ENCODE measurements around the gene POLR2A. TPM values are rescaled to one million over a fixed set of nuclear protein-coding genes. Genes with fewer than 3 reads are reported as not detected.

Gene POLR2A
- polyA plus RNA-seq, 3 donors: 12.1 to 27.9 (median 25.4) TPM

DNA sequence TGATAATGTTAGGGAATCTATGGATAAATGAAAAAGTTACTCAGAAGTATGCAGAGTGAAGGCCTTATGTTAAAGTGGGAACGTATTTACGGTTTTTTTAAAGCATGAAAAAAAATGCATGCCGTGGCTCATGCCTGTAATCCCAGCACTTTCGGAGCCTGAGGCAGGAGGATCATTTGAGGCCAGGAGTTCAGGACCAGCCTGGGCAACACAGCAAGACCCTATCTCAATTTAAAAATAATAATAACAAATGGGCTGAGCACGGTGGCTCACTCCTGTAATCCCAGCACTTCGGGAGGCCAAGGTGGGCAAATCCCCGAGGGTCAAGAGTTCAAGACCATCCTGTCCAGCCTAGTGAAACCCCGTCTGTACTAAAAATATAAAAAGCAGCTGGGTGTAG lies 6.0 kb downstream of the POLR2A start:
- no peak overlapping the region for H3K9ac ChIP-seq (ENCODE audit: insufficient read depth, low read length, poor library complexity, severe bottlenecking)
- no peak overlapping the region for H3K4me2 ChIP-seq (replicated peaks; ENCODE audit: extremely low read depth, low read length, poor library complexity, severe bottlenecking)
- Mint-ChIP-seq H3K36me3 (peaks cover 46 to 51% of the 10 kb centered on the region in 2 donors), H3K27me3 (ENCODE audit: low read depth in 3 of 3) (peaks cover 0 to 2% (median 1%) of the 10 kb centered on the region in 3 donors), H3K9me3 (no peaks in the 10 kb centered on the region), H3K4me3 (no peak overlapping the region), H3K27ac (no peak overlapping the region), H3K4me1 (peaks cover 59% of the 10 kb centered on the region)
- no peak for DNase-seq
- WGBS (ENCODE audit: insufficient coverage): 67% methylated on average over 3 of the region's 8 CpGs
- no peak overlapping the region for H3K4me3 ChIP-seq (replicated peaks in 1 of 3; ENCODE audit: low read depth in 2 of 3, low read length in 3 of 3)
- peaks cover 100% of the 10 kb centered on the region for H4K20me1 ChIP-seq (ENCODE audit: insufficient read depth, low read length)
- peaks cover 11 to 48% of the 10 kb centered on the region in 2 donors for H3K36me3 ChIP-seq (replicated peaks in 1 of 2; ENCODE audit: control insufficient read depth in 1 of 2, insufficient read depth in 2 of 2, low read length in 2 of 2)
- no peaks in the 10 kb centered on the region for H3K27me3 ChIP-seq (ENCODE audit: control insufficient read depth in 2 of 2, insufficient read depth in 2 of 2, low read length in 2 of 2)
- peaks cover 21 to 35% of the 10 kb centered on the region in 2 donors for H3K4me1 ChIP-seq (ENCODE audit: control insufficient read depth in 1 of 2, insufficient read depth in 2 of 2, low read length in 2 of 2)
- no peak overlapping the region for H2AFZ ChIP-seq (ENCODE audit: insufficient read depth, low read depth, low read length, poor library complexity, severe bottlenecking)
- TF ChIP-seq, protein P1, sequence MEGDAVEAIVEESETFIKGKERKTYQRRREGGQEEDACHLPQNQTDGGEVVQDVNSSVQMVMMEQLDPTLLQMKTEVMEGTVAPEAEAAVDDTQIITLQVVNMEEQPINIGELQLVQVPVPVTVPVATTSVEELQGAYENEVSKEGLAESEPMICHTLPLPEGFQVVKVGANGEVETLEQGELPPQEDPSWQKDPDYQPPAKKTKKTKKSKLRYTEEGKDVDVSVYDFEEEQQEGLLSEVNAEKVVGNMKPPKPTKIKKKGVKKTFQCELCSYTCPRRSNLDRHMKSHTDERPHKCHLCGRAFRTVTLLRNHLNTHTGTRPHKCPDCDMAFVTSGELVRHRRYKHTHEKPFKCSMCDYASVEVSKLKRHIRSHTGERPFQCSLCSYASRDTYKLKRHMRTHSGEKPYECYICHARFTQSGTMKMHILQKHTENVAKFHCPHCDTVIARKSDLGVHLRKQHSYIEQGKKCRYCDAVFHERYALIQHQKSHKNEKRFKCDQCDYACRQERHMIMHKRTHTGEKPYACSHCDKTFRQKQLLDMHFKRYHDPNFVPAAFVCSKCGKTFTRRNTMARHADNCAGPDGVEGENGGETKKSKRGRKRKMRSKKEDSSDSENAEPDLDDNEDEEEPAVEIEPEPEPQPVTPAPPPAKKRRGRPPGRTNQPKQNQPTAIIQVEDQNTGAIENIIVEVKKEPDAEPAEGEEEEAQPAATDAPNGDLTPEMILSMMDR (IDR thresholded peaks at IDR 0.05): no peak
- H3K9me3 ChIP-seq (replicated peaks in 1 of 2; ENCODE audit: control insufficient read depth in 1 of 2, insufficient read depth in 1 of 2, low read length in 2 of 2): no peaks in the 10 kb centered on the region
- H3K79me2 ChIP-seq (ENCODE audit: insufficient read depth, low read length): peaks cover 100% of the 10 kb centered on the region
- intact Hi-C loops (cut with micrococcal nuclease): no loop called here
- H3K27ac ChIP-seq (ENCODE audit: low read depth in 1 of 2, low read length in 2 of 2): no peak overlapping the region

DNA sequence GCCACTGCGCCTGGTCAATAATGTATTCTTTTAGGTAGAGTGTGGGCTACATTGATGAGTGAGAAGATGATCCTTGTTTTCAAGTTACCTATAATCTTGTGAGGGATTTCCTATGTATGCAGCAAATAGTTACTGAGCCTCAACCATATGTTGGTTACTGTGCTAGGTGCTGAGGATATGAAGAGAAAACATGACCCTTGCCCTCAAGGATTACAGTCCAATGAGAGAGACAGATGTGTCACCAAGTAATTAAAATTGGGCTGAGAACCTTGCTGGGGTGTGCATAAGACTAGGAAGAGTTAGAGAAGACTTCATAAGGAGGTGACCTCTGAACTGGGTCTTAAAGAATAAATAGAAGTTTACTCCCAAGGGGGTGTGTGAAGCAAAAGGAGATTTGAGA lies 7.4 kb downstream of the POLR2A start:
- Histone ChIP-seq H3K36me3 (replicated peaks in 1 of 2; ENCODE audit: control insufficient read depth in 1 of 2, insufficient read depth in 2 of 2, low read length in 2 of 2) (peaks cover 26 to 63% of the 10 kb centered on the region in 2 donors), H3K27me3 (ENCODE audit: control insufficient read depth in 2 of 2, insufficient read depth in 2 of 2, low read length in 2 of 2) (no peaks in the 10 kb centered on the region), H3K27ac (ENCODE audit: low read depth in 1 of 2, low read length in 2 of 2) (no peak overlapping the region), H3K79me2 (ENCODE audit: insufficient read depth, low read length) (peaks cover 96% of the 10 kb centered on the region), H4K20me1 (ENCODE audit: insufficient read depth, low read length) (peaks cover 100% of the 10 kb centered on the region), H3K4me1 (ENCODE audit: control insufficient read depth in 1 of 2, insufficient read depth in 2 of 2, low read length in 2 of 2) (peaks cover 7 to 21% of the 10 kb centered on the region in 2 donors), H2AFZ (ENCODE audit: insufficient read depth, low read depth, low read length, poor library complexity, severe bottlenecking) (no peak overlapping the region), H3K4me3 (replicated peaks in 1 of 3; ENCODE audit: low read depth in 2 of 3, low read length in 3 of 3) (no peak overlapping the region), H3K4me2 (replicated peaks; ENCODE audit: extremely low read depth, low read length, poor library complexity, severe bottlenecking) (no peak overlapping the region), H3K9me3 (replicated peaks in 1 of 2; ENCODE audit: control insufficient read depth in 1 of 2, insufficient read depth in 1 of 2, low read length in 2 of 2) (no peaks in the 10 kb centered on the region), H3K9ac (ENCODE audit: insufficient read depth, low read length, poor library complexity, severe bottlenecking) (no peak overlapping the region)
- 100% methylated on average over 1 of the region's 1 CpG for WGBS (ENCODE audit: insufficient coverage)
- Mint-ChIP-seq H3K9me3 (no peaks in the 10 kb centered on the region), H3K27me3 (ENCODE audit: low read depth in 3 of 3) (peaks cover 0 to 5% (median 0%) of the 10 kb centered on the region in 3 donors), H3K27ac (peak overlapping the region in 2 of 7 donors; percentile 7 to 48), H3K4me1 (peaks cover 46% of the 10 kb centered on the region), H3K36me3 (peaks cover 60 to 65% of the 10 kb centered on the region in 2 donors), H3K4me3 (no peak overlapping the region)
- TF ChIP-seq, protein P1 (IDR thresholded peaks at IDR 0.05): no peak
- intact Hi-C loops (cut with micrococcal nuclease): no loop called here
- DNase-seq: no peak

All from CD14-positive monocyte (primary cell).